ENCODE data around the gene MZT1.
"Not testable (repeated sequence)": the region's sequence is repeated elsewhere in the genome, so short reads cannot be mapped to it uniquely, and the experiment has no call there.

Gene MZT1

GRCh38 chr13:72727417-72728289, at the start of gene MZT1, which contains the start of gene BORA:
Gene MZT1 (minus strand): TSS chr13:72727629. CDS start chr13:72727602, 27 bp downstream.
Gene BORA (plus strand): TSS chr13:72727923. CDS start chr13:72728941, 1,018 bp downstream.
- DNase-seq: peak; percentile 94 to 96

GRCh38 chr13:72774019-72774418, 46.6 kb upstream of the MZT1 start:
- DNase-seq: no peak

GRCh38 chr13:72763411-72763810, 36.0 kb upstream of the MZT1 start:
- no peak for DNase-seq

GRCh38 chr13:72760189-72760588, 32.8 kb upstream of the MZT1 start:
- no peak for DNase-seq

GRCh38 chr13:72757792-72758535, 30.5 kb upstream of the MZT1 start:
- DNase-seq: no peak

GRCh38 chr13:72754111-72754510, 26.7 kb upstream of the MZT1 start:
- no peak for DNase-seq

- no peak for DNase-seq
Observed at GRCh38 chr13:72751220-72751619, 23.8 kb upstream of the MZT1 start.

- no peak for DNase-seq
Observed at GRCh38 chr13:72745260-72745659, 17.8 kb upstream of the MZT1 start.

- no peak for DNase-seq
Observed at GRCh38 chr13:72740015-72740414, 12.6 kb upstream of the MZT1 start.

- DNase-seq: no peak
Observed at GRCh38 chr13:72737033-72737432, 9.6 kb upstream of the MZT1 start.

- no peak for DNase-seq
Observed at GRCh38 chr13:72728290-72728605, 819 bp upstream of the MZT1 start.

GRCh38 chr13:72726726-72727416, 558 bp downstream of the MZT1 start:
- peak; percentile 13 to 33 for DNase-seq

- not testable (repeated sequence) for DNase-seq
Observed at GRCh38 chr13:72726185-72726584, 1.2 kb downstream of the MZT1 start.

- DNase-seq: no peak
Observed at GRCh38 chr13:72716776-72717175, 10.7 kb downstream of the MZT1 start.

GRCh38 chr13:72700509-72700908, 26.9 kb downstream of the MZT1 start:
- DNase-seq: no peak

- DNase-seq: no peak
Observed at GRCh38 chr13:72698164-72698563, 29.3 kb downstream of the MZT1 start.

GRCh38 chr13:72696579-72696978, 30.9 kb downstream of the MZT1 start:
- no peak for DNase-seq

- DNase-seq: no peak
Observed at GRCh38 chr13:72694314-72694713, 33.1 kb downstream of the MZT1 start.

GRCh38 chr13:72693832-72694231, 33.6 kb downstream of the MZT1 start:
- DNase-seq: no peak

- DNase-seq: no peak
Observed at GRCh38 chr13:72692884-72693514, 34.4 kb downstream of the MZT1 start.

GRCh38 chr13:72689181-72689696, 38.2 kb downstream of the MZT1 start:
- DNase-seq: no peak

GRCh38 chr13:72686766-72687165, 40.7 kb downstream of the MZT1 start:
- no peak for DNase-seq

GRCh38 chr13:72680353-72680752, 47.1 kb downstream of the MZT1 start:
- no peak for DNase-seq
